Stimulated activated naive CD8-positive, alpha-beta T cell treated with anti-CD3 and anti-CD28 coated beads, Interleukin-15, Interleukin-2, amounts not matched to agents 100 ng/mL and 50 ng/mL, for 24 hours (primary cell): ENCODE data around the gene OPA1.

Experiments used
- H3K27ac Mint-ChIP-seq: one replicate; pipeline ENCODE4 v1.8.0; 2021; ENCODE audit warnings: mild to moderate bottlenecking, mixed read lengths
- H3K27me3 Mint-ChIP-seq: one replicate; pipeline ENCODE4 v1.8.0; 2021; ENCODE audit warnings: mixed read lengths
- H3K36me3 Mint-ChIP-seq: one replicate; pipeline ENCODE4 v1.8.0; 2021; ENCODE audit warnings: low read depth, mixed read lengths
- H3K4me1 Mint-ChIP-seq: one replicate; pipeline ENCODE4 v1.8.0; 2021; ENCODE audit warnings: low read depth, mixed read lengths
- H3K4me3 Mint-ChIP-seq: one replicate; pipeline ENCODE4 v1.8.0; 2021; ENCODE audit warnings: mild to moderate bottlenecking, mixed read lengths
- H3K9me3 Mint-ChIP-seq: one replicate; pipeline ENCODE4 v1.8.0; 2021; ENCODE audit warnings: mixed read lengths

The OPA1 gene

GRCh38 chr3:193614430-193614829 is 21.4 kb downstream of the OPA1 start:
- Mint-ChIP-seq H3K27me3 (no peaks in the 10 kb centered on the region), H3K36me3 (peaks cover 80% of the 10 kb centered on the region), H3K27ac (peak overlapping the region; percentile 63), H3K4me3 (no peak overlapping the region), H3K9me3 (peaks cover 9% of the 10 kb centered on the region), H3K4me1 (peaks cover 41% of the 10 kb centered on the region)

GRCh38 chr3:193617628-193618027 is 24.6 kb downstream of the OPA1 start:
- no peak overlapping the region for H3K27ac Mint-ChIP-seq
- H3K4me1 Mint-ChIP-seq: peaks cover 31% of the 10 kb centered on the region
- H3K4me3 Mint-ChIP-seq: no peak overlapping the region
- no peaks in the 10 kb centered on the region for H3K9me3 Mint-ChIP-seq
- no peaks in the 10 kb centered on the region for H3K27me3 Mint-ChIP-seq
- H3K36me3 Mint-ChIP-seq: peaks cover 75% of the 10 kb centered on the region

GRCh38 chr3:193620057-193620456 is 27.0 kb downstream of the OPA1 start:
- H3K4me3 Mint-ChIP-seq: no peak overlapping the region
- H3K9me3 Mint-ChIP-seq: no peaks in the 10 kb centered on the region
- peaks cover 75% of the 10 kb centered on the region for H3K36me3 Mint-ChIP-seq
- H3K4me1 Mint-ChIP-seq: peaks cover 14% of the 10 kb centered on the region
- no peak overlapping the region for H3K27ac Mint-ChIP-seq
- no peaks in the 10 kb centered on the region for H3K27me3 Mint-ChIP-seq

- Mint-ChIP-seq H3K4me1 (peaks cover 12% of the 10 kb centered on the region), H3K36me3 (peaks cover 69% of the 10 kb centered on the region), H3K27ac (no peak overlapping the region), H3K27me3 (no peaks in the 10 kb centered on the region), H3K4me3 (no peak overlapping the region), H3K9me3 (no peaks in the 10 kb centered on the region)
These were observed 27.6 kb downstream of the OPA1 start for GRCh38 chr3:193620650-193621049.

- H3K9me3 Mint-ChIP-seq: no peaks in the 10 kb centered on the region
- peaks cover 12% of the 10 kb centered on the region for H3K4me1 Mint-ChIP-seq
- no peak overlapping the region for H3K4me3 Mint-ChIP-seq
- no peaks in the 10 kb centered on the region for H3K27me3 Mint-ChIP-seq
- peaks cover 70% of the 10 kb centered on the region for H3K36me3 Mint-ChIP-seq
- no peak overlapping the region for H3K27ac Mint-ChIP-seq
These were observed 28.1 kb downstream of the OPA1 start for GRCh38 chr3:193621127-193621526.

GRCh38 chr3:193630005-193630404 is 37.0 kb downstream of the OPA1 start:
- Mint-ChIP-seq H3K36me3 (peaks cover 50% of the 10 kb centered on the region), H3K9me3 (no peaks in the 10 kb centered on the region), H3K27ac (no peak overlapping the region), H3K4me1 (no peaks in the 10 kb centered on the region), H3K27me3 (no peaks in the 10 kb centered on the region), H3K4me3 (no peak overlapping the region)

GRCh38 chr3:193637831-193638230 is 44.8 kb downstream of the OPA1 start:
- Mint-ChIP-seq H3K9me3 (no peaks in the 10 kb centered on the region), H3K4me1 (no peaks in the 10 kb centered on the region), H3K27me3 (no peaks in the 10 kb centered on the region), H3K27ac (no peak overlapping the region), H3K4me3 (no peak overlapping the region), H3K36me3 (peaks cover 35% of the 10 kb centered on the region)

GRCh38 chr3:193638833-193639232 is 45.8 kb downstream of the OPA1 start:
- Mint-ChIP-seq H3K9me3 (no peaks in the 10 kb centered on the region), H3K4me3 (no peak overlapping the region), H3K4me1 (no peaks in the 10 kb centered on the region), H3K36me3 (peaks cover 38% of the 10 kb centered on the region), H3K27me3 (no peaks in the 10 kb centered on the region), H3K27ac (no peak overlapping the region)

- H3K27ac Mint-ChIP-seq: no peak overlapping the region
- no peaks in the 10 kb centered on the region for H3K27me3 Mint-ChIP-seq
- H3K4me1 Mint-ChIP-seq: no peaks in the 10 kb centered on the region
- H3K4me3 Mint-ChIP-seq: no peak overlapping the region
- H3K36me3 Mint-ChIP-seq: peaks cover 43% of the 10 kb centered on the region
- H3K9me3 Mint-ChIP-seq: no peaks in the 10 kb centered on the region
These were observed 47.2 kb downstream of the OPA1 start for GRCh38 chr3:193640165-193640715.

GRCh38 chr3:193640728-193641439 is 47.9 kb downstream of the OPA1 start:
- Mint-ChIP-seq H3K4me3 (no peak overlapping the region), H3K9me3 (no peaks in the 10 kb centered on the region)

GRCh38 chr3:193641440-193641775 is 48.4 kb downstream of the OPA1 start:
- H3K9me3 Mint-ChIP-seq: no peaks in the 10 kb centered on the region
- no peaks in the 10 kb centered on the region for H3K4me1 Mint-ChIP-seq
- H3K4me3 Mint-ChIP-seq: no peak overlapping the region
- H3K27ac Mint-ChIP-seq: no peak overlapping the region
- H3K27me3 Mint-ChIP-seq: no peaks in the 10 kb centered on the region
- H3K36me3 Mint-ChIP-seq: peaks cover 45% of the 10 kb centered on the region

More at GRCh38 chr3:193640728-193641439, 47.9 kb downstream of the OPA1 start:
- no peak overlapping the region for H3K27ac Mint-ChIP-seq
- H3K27me3 Mint-ChIP-seq: no peaks in the 10 kb centered on the region
- H3K36me3 Mint-ChIP-seq: peaks cover 45% of the 10 kb centered on the region
- no peaks in the 10 kb centered on the region for H3K4me1 Mint-ChIP-seq

GRCh38 chr3:193645806-193646205 is 52.8 kb downstream of the OPA1 start:
- no peaks in the 10 kb centered on the region for H3K27me3 Mint-ChIP-seq
- H3K4me1 Mint-ChIP-seq: no peaks in the 10 kb centered on the region
- no peaks in the 10 kb centered on the region for H3K9me3 Mint-ChIP-seq
- H3K4me3 Mint-ChIP-seq: no peak overlapping the region
- H3K27ac Mint-ChIP-seq: no peak overlapping the region
- H3K36me3 Mint-ChIP-seq: peaks cover 72% of the 10 kb centered on the region

- H3K4me3 Mint-ChIP-seq: no peak overlapping the region
- H3K27me3 Mint-ChIP-seq: no peaks in the 10 kb centered on the region
- no peaks in the 10 kb centered on the region for H3K4me1 Mint-ChIP-seq
- no peaks in the 10 kb centered on the region for H3K9me3 Mint-ChIP-seq
- H3K36me3 Mint-ChIP-seq: peaks cover 68% of the 10 kb centered on the region
- H3K27ac Mint-ChIP-seq: no peak overlapping the region
These were observed 55.6 kb downstream of the OPA1 start for GRCh38 chr3:193648542-193649076.

- no peaks in the 10 kb centered on the region for H3K4me1 Mint-ChIP-seq
- H3K9me3 Mint-ChIP-seq: no peaks in the 10 kb centered on the region
- no peak overlapping the region for H3K27ac Mint-ChIP-seq
- H3K27me3 Mint-ChIP-seq: no peaks in the 10 kb centered on the region
- H3K4me3 Mint-ChIP-seq: no peak overlapping the region
- H3K36me3 Mint-ChIP-seq: peaks cover 63% of the 10 kb centered on the region
These were observed 57.6 kb downstream of the OPA1 start for GRCh38 chr3:193650585-193650984.

- peaks cover 66% of the 10 kb centered on the region for H3K36me3 Mint-ChIP-seq
- no peaks in the 10 kb centered on the region for H3K4me1 Mint-ChIP-seq
- no peaks in the 10 kb centered on the region for H3K9me3 Mint-ChIP-seq
- H3K27ac Mint-ChIP-seq: no peak overlapping the region
- H3K27me3 Mint-ChIP-seq: no peaks in the 10 kb centered on the region
- no peak overlapping the region for H3K4me3 Mint-ChIP-seq
These were observed 62.9 kb downstream of the OPA1 start for GRCh38 chr3:193655831-193656433.
